Astrocyte (in vitro differentiated cells and primary cell): ENCODE results near the gene UVRAG. TPM values are rescaled to one million over a fixed set of nuclear protein-coding genes. Genes with fewer than 3 reads are reported as not detected.

ENCODE experiments used
- DNase-seq: peaks from one replicate; pipeline ENCODE4 v3.0.0-alpha.2; 2010; ENCODE audit warnings: low read depth
- FAIRE-seq: peaks from 2 replicates; lab custom pipeline; 2011; peaks lifted over from hg19 to GRCh38; lab: Jason Lieb, UNC
- H2AFZ ChIP-seq: 2 replicates; pipeline ENCODE4 v1.6.0; 2012; ENCODE audit warnings: low read depth, low read length, inconsistent platforms
- H3K27ac ChIP-seq: 2 replicates; pipeline ENCODE4 v1.5.1; 2011; ENCODE audit warnings: low read depth, low read length, inconsistent platforms
- H3K27me3 ChIP-seq: 2 replicates; pipeline ENCODE4 v1.6.0; 2011; ENCODE audit warnings: low read length, inconsistent platforms; ENCODE audit not compliant: insufficient read depth
- H3K36me3 ChIP-seq: 2 replicates; pipeline ENCODE4 v1.5.1; 2011; ENCODE audit warnings: low read length, inconsistent platforms; ENCODE audit not compliant: insufficient read depth
- H3K4me1 ChIP-seq: 2 replicates; pipeline ENCODE4 v1.5.1; 2011; ENCODE audit warnings: low read length, inconsistent platforms; ENCODE audit not compliant: insufficient read depth
- H3K4me2 ChIP-seq: 2 replicates; pipeline ENCODE4 v1.6.0; 2012; ENCODE audit warnings: low read length, inconsistent platforms
- H3K4me3 ChIP-seq: 2 replicates; pipeline ENCODE4 v1.5.1; 2011; ENCODE audit warnings: low read depth, mild to moderate bottlenecking, low read length, inconsistent platforms; ENCODE audit not compliant: insufficient read depth
- H3K79me2 ChIP-seq: 2 replicates; pipeline ENCODE4 v1.6.0; 2012; ENCODE audit warnings: mild to moderate bottlenecking, low read length, inconsistent platforms; ENCODE audit not compliant: insufficient read depth
- H3K9ac ChIP-seq: 2 replicates; pipeline ENCODE4 v1.6.0; 2012; ENCODE audit warnings: mild to moderate bottlenecking, low read length, inconsistent platforms
- H3K9me3 ChIP-seq: 2 replicates; pipeline ENCODE4 v1.5.1; 2012; ENCODE audit warnings: low read depth, mild to moderate bottlenecking, low read length, inconsistent platforms; ENCODE audit not compliant: insufficient read depth
- H4K20me1 ChIP-seq: 2 replicates; pipeline ENCODE4 v1.6.0; 2012; ENCODE audit warnings: low read length, inconsistent platforms; ENCODE audit not compliant: insufficient read depth
- H3K27ac Mint-ChIP-seq: one replicate; pipeline ENCODE4 v1.8.0; 2021; ENCODE audit warnings: mild to moderate bottlenecking, mixed read lengths; ENCODE audit not compliant: unreplicated experiment
- H3K27me3 Mint-ChIP-seq: one replicate; pipeline ENCODE4 v1.8.0; 2021; ENCODE audit warnings: low read depth, mixed read lengths; ENCODE audit not compliant: unreplicated experiment
- H3K36me3 Mint-ChIP-seq: one replicate; pipeline ENCODE4 v1.8.0; 2021; ENCODE audit warnings: low read depth, mixed read lengths; ENCODE audit not compliant: unreplicated experiment
- H3K4me1 Mint-ChIP-seq: one replicate; pipeline ENCODE4 v1.8.0; 2021; ENCODE audit warnings: low read depth, mixed read lengths; ENCODE audit not compliant: unreplicated experiment
- H3K4me3 Mint-ChIP-seq: one replicate; pipeline ENCODE4 v1.8.0; 2021; ENCODE audit warnings: mild to moderate bottlenecking, moderate library complexity, mixed read lengths; ENCODE audit not compliant: unreplicated experiment
- H3K9me3 Mint-ChIP-seq: one replicate; pipeline ENCODE4 v1.8.0; 2021; ENCODE audit warnings: mild to moderate bottlenecking, mixed read lengths; ENCODE audit not compliant: unreplicated experiment
- EZH2 ChIP-seq: IDR thresholded peaks from 2 replicates; pipeline ENCODE4 v1.6.1; 2012; ENCODE audit warnings: mild to moderate bottlenecking, low read length, inconsistent platforms; ENCODE audit not compliant: insufficient read depth
- total RNA-seq: library from RNA; stranded (reverse); gene quantifications from 2 replicates; pipeline ENCODE4 v1.2.1, GENCODE V29; 2021
- TF ChIP-seq, protein P1 (sequence below): IDR thresholded peaks from 2 replicates; pipeline ENCODE4 v1.5.1; 2011; ENCODE audit warnings: low read depth, mild to moderate bottlenecking, inconsistent platforms, low read length, moderate library complexity; ENCODE audit not compliant: insufficient read depth

The UVRAG gene
- total RNA-seq, 1 donor from 2014 or later, result 15.3 TPM

DNA sequence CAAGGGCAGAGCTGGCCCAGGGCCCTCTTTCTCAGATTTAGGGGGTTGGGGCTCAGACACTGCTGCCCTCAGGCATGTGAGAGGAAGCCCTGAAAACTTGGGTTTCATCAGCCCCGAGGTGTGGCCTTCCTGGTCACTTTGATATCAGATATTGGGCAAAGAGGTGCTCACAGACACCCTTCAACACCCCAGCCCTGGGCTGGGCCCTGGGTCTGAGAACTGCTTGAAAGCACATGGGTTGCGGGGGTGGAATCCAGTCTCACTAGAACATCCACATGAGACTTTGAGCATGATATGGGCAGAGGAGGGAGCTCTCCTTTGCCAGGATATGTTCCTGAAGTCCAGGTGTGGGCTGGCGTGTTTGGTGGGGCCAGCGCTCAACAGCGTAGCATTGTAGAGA is 36.0 kb upstream of the UVRAG start:
- Histone ChIP-seq H3K9me3 (no peaks in the 10 kb centered on the region), H2AFZ (no peak overlapping the region), H4K20me1 (no peaks in the 10 kb centered on the region), H3K79me2 (no peaks in the 10 kb centered on the region), H3K4me3 (no peak overlapping the region), H3K36me3 (no peaks in the 10 kb centered on the region), H3K27me3 (no peaks in the 10 kb centered on the region), H3K9ac (no peak overlapping the region), H3K4me2 (no peak overlapping the region), H3K27ac (no peak overlapping the region), H3K4me1 (peaks cover 7% of the 10 kb centered on the region)
- TF ChIP-seq EZH2, result no peak
- Mint-ChIP-seq H3K27me3 (peaks cover 44% of the 10 kb centered on the region), H3K4me1 (no peaks in the 10 kb centered on the region), H3K9me3 (peaks cover 2% of the 10 kb centered on the region), H3K4me3 (no peak overlapping the region), H3K36me3 (no peaks in the 10 kb centered on the region), H3K27ac (no peak overlapping the region)
- FAIRE-seq (no peak), DNase-seq (no peak)

DNA sequence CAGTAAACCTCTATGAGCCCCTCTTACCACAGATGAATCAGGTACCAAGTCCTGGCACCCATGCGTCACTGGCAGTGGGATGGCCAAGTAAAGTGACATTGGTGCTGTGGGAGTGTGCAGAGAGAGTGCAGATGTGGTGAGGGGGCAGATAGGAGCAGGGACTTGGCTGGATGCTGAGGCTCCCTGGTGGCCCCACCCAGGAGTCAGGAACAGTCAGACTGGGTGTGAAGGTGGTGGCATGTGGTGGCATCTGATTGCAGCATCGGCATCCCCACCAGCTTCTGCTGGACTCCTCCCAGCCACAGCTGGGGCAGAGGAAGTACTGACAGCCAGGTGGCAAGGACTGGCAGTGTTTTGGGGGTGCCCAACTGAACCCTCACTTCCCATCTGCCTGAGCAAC is 35.0 kb upstream of the UVRAG start:
- Mint-ChIP-seq H3K27me3 (peaks cover 40% of the 10 kb centered on the region), H3K9me3 (peaks cover 2% of the 10 kb centered on the region), H3K4me3 (no peak overlapping the region), H3K4me1 (no peaks in the 10 kb centered on the region), H3K36me3 (no peaks in the 10 kb centered on the region), H3K27ac (no peak overlapping the region)
- Histone ChIP-seq H2AFZ (no peak overlapping the region), H3K36me3 (no peaks in the 10 kb centered on the region), H3K79me2 (no peaks in the 10 kb centered on the region), H3K4me2 (no peak overlapping the region), H3K27ac (no peak overlapping the region), H3K9me3 (no peaks in the 10 kb centered on the region), H4K20me1 (no peaks in the 10 kb centered on the region), H3K4me3 (no peak overlapping the region), H3K4me1 (peaks cover 7% of the 10 kb centered on the region), H3K27me3 (no peaks in the 10 kb centered on the region), H3K9ac (no peak overlapping the region)
- no peak for TF ChIP-seq EZH2
- TF ChIP-seq, protein P1, sequence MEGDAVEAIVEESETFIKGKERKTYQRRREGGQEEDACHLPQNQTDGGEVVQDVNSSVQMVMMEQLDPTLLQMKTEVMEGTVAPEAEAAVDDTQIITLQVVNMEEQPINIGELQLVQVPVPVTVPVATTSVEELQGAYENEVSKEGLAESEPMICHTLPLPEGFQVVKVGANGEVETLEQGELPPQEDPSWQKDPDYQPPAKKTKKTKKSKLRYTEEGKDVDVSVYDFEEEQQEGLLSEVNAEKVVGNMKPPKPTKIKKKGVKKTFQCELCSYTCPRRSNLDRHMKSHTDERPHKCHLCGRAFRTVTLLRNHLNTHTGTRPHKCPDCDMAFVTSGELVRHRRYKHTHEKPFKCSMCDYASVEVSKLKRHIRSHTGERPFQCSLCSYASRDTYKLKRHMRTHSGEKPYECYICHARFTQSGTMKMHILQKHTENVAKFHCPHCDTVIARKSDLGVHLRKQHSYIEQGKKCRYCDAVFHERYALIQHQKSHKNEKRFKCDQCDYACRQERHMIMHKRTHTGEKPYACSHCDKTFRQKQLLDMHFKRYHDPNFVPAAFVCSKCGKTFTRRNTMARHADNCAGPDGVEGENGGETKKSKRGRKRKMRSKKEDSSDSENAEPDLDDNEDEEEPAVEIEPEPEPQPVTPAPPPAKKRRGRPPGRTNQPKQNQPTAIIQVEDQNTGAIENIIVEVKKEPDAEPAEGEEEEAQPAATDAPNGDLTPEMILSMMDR, result no peak
- no peak for FAIRE-seq
- no peak for DNase-seq

DNA sequence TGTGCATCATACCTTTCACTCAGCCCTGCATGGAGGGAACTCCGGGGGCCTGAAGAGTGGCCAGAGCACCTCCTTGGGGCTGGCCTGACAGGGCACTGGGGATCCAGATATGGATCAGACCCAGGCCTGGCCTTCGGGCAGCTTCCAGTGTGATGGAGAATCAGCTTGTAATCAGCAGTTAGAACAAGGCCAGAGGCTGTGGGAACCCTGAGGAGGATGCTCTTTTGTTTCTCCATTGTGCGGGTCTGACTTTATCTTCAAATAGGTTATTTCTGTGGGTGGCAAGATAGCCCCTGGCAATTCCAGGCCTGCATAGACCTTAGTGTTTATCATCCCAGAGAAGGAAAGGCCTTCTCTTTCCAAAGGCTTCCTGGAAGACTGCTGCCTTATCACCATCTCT is 34.1 kb upstream of the UVRAG start:
- Histone ChIP-seq H3K4me2 (no peak overlapping the region), H3K4me3 (no peak overlapping the region), H3K27ac (no peak overlapping the region)

More for the DNA sequence above, 34.1 kb upstream of the UVRAG start:
- DNase-seq, result no peak
- Histone ChIP-seq H4K20me1 (no peaks in the 10 kb centered on the region), H3K79me2 (no peaks in the 10 kb centered on the region), H3K36me3 (no peaks in the 10 kb centered on the region), H3K27me3 (no peaks in the 10 kb centered on the region), H2AFZ (no peak overlapping the region), H3K4me1 (peaks cover 7% of the 10 kb centered on the region), H3K9me3 (no peaks in the 10 kb centered on the region), H3K9ac (no peak overlapping the region)
- Mint-ChIP-seq H3K27ac (no peak overlapping the region), H3K4me3 (no peak overlapping the region), H3K9me3 (peaks cover 2% of the 10 kb centered on the region), H3K27me3 (peaks cover 32% of the 10 kb centered on the region), H3K4me1 (no peaks in the 10 kb centered on the region), H3K36me3 (no peaks in the 10 kb centered on the region)
- FAIRE-seq, result no peak
- TF ChIP-seq, protein P1, result no peak
- TF ChIP-seq EZH2, result no peak
